H1 (cell line): ENCODE data around the gene DNAI1. TPM values are rescaled to one million over a fixed set of nuclear protein-coding genes. Genes with fewer than 3 reads are reported as not detected.

Experiments used
- CTCF ChIA-PET: fragments of 300-600 bp; sonication (Branson Sonifier 250); formaldehyde crosslinking; loops from one replicate; lab custom pipeline; 2021; ENCODE audit not compliant: partially characterized antibody; lab: Charles Lee
- POLR2A ChIA-PET: fragments of 300-600 bp; sonication (Branson Sonifier 250); formaldehyde crosslinking; loops from one replicate; lab custom pipeline; 2021; ENCODE audit warnings: inconsistent platforms; ENCODE audit not compliant: partially characterized antibody; lab: Charles Lee
- DNase-seq, 2 experiments: peaks; one replicate each; pipeline versions ENCODE4 v3.0.0 to v3.0.0-alpha.2; 2010 to 2022; ENCODE audit warnings: low spot score in 2 of 2, low read depth in 1 of 2, mixed read lengths in 1 of 2
- FAIRE-seq: peaks from 2 replicates; lab custom pipeline; 2011; peaks lifted over from hg19 to GRCh38; lab: Jason Lieb, UNC
- H2AFZ ChIP-seq: 2 replicates; pipeline ENCODE4 v1.8.1; 2012; ENCODE audit warnings: low read length, inconsistent platforms
- H2AK5ac ChIP-seq: 2 replicates; pipeline ENCODE4 v1.6.1; 2013; ENCODE audit warnings: low read depth, low read length
- H2BK120ac ChIP-seq: replicated peaks from 2 replicates; pipeline ENCODE3; 2013; ENCODE audit warnings: low read depth, low read length, inconsistent platforms
- H2BK12ac ChIP-seq: 2 replicates; pipeline ENCODE4 v1.6.1; 2013; ENCODE audit warnings: low read depth, low read length
- H2BK15ac ChIP-seq: 2 replicates; pipeline ENCODE4 v1.6.1; 2013; ENCODE audit warnings: low read length
- H2BK20ac ChIP-seq: 2 replicates; pipeline ENCODE4 v1.6.1; 2013; ENCODE audit warnings: low read length
- H2BK5ac ChIP-seq: 2 replicates; pipeline ENCODE4 v1.6.1; 2013; ENCODE audit warnings: low read depth, low read length
- H3K14ac ChIP-seq: 2 replicates; pipeline ENCODE4 v1.6.1; 2013; ENCODE audit warnings: inconsistent platforms; ENCODE audit not compliant: insufficient read length
- H3K18ac ChIP-seq: 2 replicates; pipeline ENCODE4 v1.6.1; 2013; ENCODE audit warnings: low read length; ENCODE audit errors: extremely low read depth
- H3K23ac ChIP-seq: 2 replicates; pipeline ENCODE4 v1.6.1; 2013; ENCODE audit warnings: inconsistent platforms; ENCODE audit not compliant: insufficient read length
- H3K23me2 ChIP-seq: 2 replicates; pipeline ENCODE4 v1.6.1; 2013; ENCODE audit warnings: low read depth, low read length
- H3K27ac ChIP-seq: 2 replicates; pipeline ENCODE4 v1.6.1; 2011; ENCODE audit warnings: low read depth, low read length, inconsistent platforms
- H3K27me3 ChIP-seq, 4 experiments: replicated peaks in 1 of 4; 1 replicate in 1 of 4; 2 replicates in 3 of 4; pipeline versions ENCODE4 v1.6.1 to v1.8.1; 2011 to 2013; ENCODE audit warnings: low read length in 3 of 4, mild to moderate bottlenecking in 3 of 4, inconsistent platforms in 2 of 4, mixed read lengths in 2 of 4, moderate library complexity in 1 of 4; ENCODE audit not compliant: control insufficient read depth in 3 of 4, insufficient read depth in 3 of 4; ENCODE audit errors: extremely low read depth in 1 of 4
- H3K36me3 ChIP-seq, 4 experiments: 2 replicates each; pipeline versions ENCODE4 v1.6.1 to v1.8.1; 2011 to 2013; ENCODE audit warnings: mild to moderate bottlenecking in 4 of 4, low read length in 3 of 4, moderate library complexity in 2 of 4, control low read depth in 1 of 4, inconsistent platforms in 1 of 4; ENCODE audit not compliant: insufficient read depth in 4 of 4, control insufficient read depth in 2 of 4
- H3K4ac ChIP-seq: replicated peaks from 2 replicates; pipeline ENCODE3; 2013; ENCODE audit warnings: low read length, low read depth, mixed read lengths, inconsistent platforms; ENCODE audit not compliant: insufficient read length
- H3K4me1 ChIP-seq, 4 experiments: replicated peaks in 1 of 4; 1 replicate in 1 of 4; 2 replicates in 3 of 4; pipeline versions ENCODE4 v1.6.1 to v1.8.1; 2011 to 2013; ENCODE audit warnings: low read length in 3 of 4, inconsistent platforms in 2 of 4, mixed read lengths in 1 of 4; ENCODE audit not compliant: insufficient read depth in 4 of 4, control insufficient read depth in 3 of 4
- H3K4me2 ChIP-seq, 2 experiments: 2 replicates each; pipeline versions ENCODE4 v1.6.1 to v1.8.1; 2011 to 2013; ENCODE audit warnings: low read depth in 2 of 2, low read length in 2 of 2, control low read depth in 1 of 2, inconsistent platforms in 1 of 2, mild to moderate bottlenecking in 1 of 2; ENCODE audit not compliant: insufficient read depth in 1 of 2
- H3K4me3 ChIP-seq, 4 experiments: fragments of 200-600, 300-600 bp in 1 of 4; sonication (generic), shearing (Covaris generic), sonication (Bioruptor Twin) in 1 of 4; 2 replicates each; pipeline versions ENCODE4 v1.5.1 to v1.8.1; 2011 to 2016; ENCODE audit warnings: low read length in 4 of 4, low read depth in 3 of 4, control low read depth in 2 of 4, inconsistent platforms in 2 of 4, mild to moderate bottlenecking in 2 of 4, mixed read lengths in 1 of 4, moderate library complexity in 1 of 4; ENCODE audit not compliant: insufficient read depth in 2 of 4; ENCODE audit errors: extremely low read depth in 1 of 4
- H3K56ac ChIP-seq: replicated peaks from 2 replicates; pipeline ENCODE3; 2013; ENCODE audit warnings: low read depth, mild to moderate bottlenecking, mixed read lengths, low read length, inconsistent platforms; ENCODE audit not compliant: insufficient read length
- H3K79me1 ChIP-seq: 2 replicates; pipeline ENCODE4 v1.6.1; 2013; ENCODE audit warnings: low read depth, low read length, control low read depth
- H3K79me2 ChIP-seq, 2 experiments: 2 replicates each; pipeline versions ENCODE4 v1.6.1 to v1.8.1; 2012 to 2013; ENCODE audit warnings: low read length in 2 of 2, mild to moderate bottlenecking in 2 of 2, inconsistent platforms in 1 of 2; ENCODE audit not compliant: insufficient read depth in 2 of 2, control insufficient read depth in 1 of 2
- H3K9ac ChIP-seq, 4 experiments: replicated peaks in 1 of 4; 1 replicate in 1 of 4; 2 replicates in 3 of 4; pipeline versions ENCODE4 v1.6.1 to v1.8.1; 2011 to 2013; ENCODE audit warnings: low read depth in 3 of 4, low read length in 3 of 4, control low read depth in 2 of 4, mild to moderate bottlenecking in 2 of 4, moderate library complexity in 2 of 4, inconsistent platforms in 1 of 4; ENCODE audit errors: extremely low read depth in 1 of 4
- H3K9me3 ChIP-seq, 2 experiments: 2 replicates each; pipeline versions ENCODE4 v1.6.1 to v1.8.1; 2012 to 2013; ENCODE audit warnings: mild to moderate bottlenecking in 2 of 2, moderate library complexity in 2 of 2, control low read depth in 1 of 2, inconsistent platforms in 1 of 2, low read depth in 1 of 2, low read length in 1 of 2, mixed read lengths in 1 of 2; ENCODE audit not compliant: insufficient read depth in 2 of 2
- H4K20me1 ChIP-seq, 2 experiments: replicated peaks in 1 of 2; 2 replicates each; pipeline versions ENCODE3 to v1.8.1; 2011 to 2013; ENCODE audit warnings: inconsistent platforms in 2 of 2, low read length in 2 of 2, mild to moderate bottlenecking in 1 of 2; ENCODE audit not compliant: insufficient read depth in 2 of 2, control insufficient read depth in 1 of 2
- H4K5ac ChIP-seq: 2 replicates; pipeline ENCODE4 v1.6.1; 2013; ENCODE audit warnings: low read length, low read depth, mixed read lengths, inconsistent platforms; ENCODE audit not compliant: insufficient read length
- H4K8ac ChIP-seq: 2 replicates; pipeline ENCODE4 v1.8.0; 2013; ENCODE audit warnings: mild to moderate bottlenecking, moderate library complexity, low read length, inconsistent platforms; ENCODE audit not compliant: insufficient read depth; ENCODE audit errors: extremely low read depth
- H4K91ac ChIP-seq: replicated peaks from 2 replicates; pipeline ENCODE3; 2013; ENCODE audit warnings: low read length, mixed read lengths, inconsistent platforms; ENCODE audit not compliant: insufficient read length
- RAD21 ChIP-seq, 2 experiments: IDR thresholded peaks in 1 of 2; conservative IDR thresholded peaks in 1 of 2; 2 replicates each; pipeline ENCODE4 v1.6.1; 2011; ENCODE audit warnings: low read depth in 2 of 2, low read length in 2 of 2, improper control_type of control experiment in 1 of 2, inconsistent platforms in 1 of 2, mild to moderate bottlenecking in 1 of 2, moderate library complexity in 1 of 2
- SIX5 ChIP-seq: IDR thresholded peaks from 2 replicates; pipeline ENCODE4 v1.6.1; 2011; ENCODE audit warnings: mild to moderate bottlenecking, low read depth, low read length
- WGBS, 2 experiments: shearing (Covaris generic) in 1 of 2; methylation state at CpG; one replicate each; pipeline versions ENCODE4 v1.1.6 to v1.1.7; 2013 to 2015; ENCODE audit warnings: low lambda C conversion rate in 2 of 2, mixed read lengths in 2 of 2, inconsistent platforms in 1 of 2, low coverage in 1 of 2, missing lambda C conversion rate in 1 of 2; ENCODE audit not compliant: insufficient replicate concordance in 2 of 2, insufficient coverage in 1 of 2, insufficient read length in 1 of 2; ENCODE audit errors: extremely low coverage in 1 of 2, missing lambda C conversion rate in 1 of 2; 5-methylcytosine and 5-hydroxymethylcytosine counted together
- polyA plus RNA-seq, 7 experiments: library from polyadenylated mRNA; depleted of rRNA in 3 of 7; stranded (reverse) in 5 of 7; unstranded in 2 of 7; fragments of >200 nt in 5 of 7; fragments of 200-250 nt in 2 of 7; gene quantifications; 1 replicate in 5 of 7; 2 replicates in 1 of 7; 4 replicates in 1 of 7; pipeline versions ENCODE4 v1.2.1 to v1.2.3, GENCODE V29; 2011 to 2013; ENCODE audit warnings: missing spikeins in 2 of 7, mixed read lengths in 2 of 7
- total RNA-seq: library from RNA; stranded (reverse); fragmentation: NEBNext Ultra II Directional; extraction: Animal tissue kit (Norgen Biotek cat#: 25700); gene quantifications from 2 replicates; pipeline ENCODE4 v1.2.1, GENCODE V29; 2021

The DNAI1 gene
- total and polyA plus RNA-seq, 2 of the 8 experiments (the other 6 are each of a cell fraction or from before 2014, with no cell fraction given): 0.37 to 0.54 TPM

GRCh38 chr9:34554211-34555001 is 95.8 kb downstream of the DNAI1 start:
- peak overlapping the region; percentile 98; the same call in 1 of the 2 replicates for H2BK15ac ChIP-seq
- H3K36me3 ChIP-seq: no peaks in the 10 kb centered on the region
- TF ChIP-seq SIX5 (no peak), RAD21 (IDR thresholded peaks at IDR 0.05 in 1 of 2, conservative IDR thresholded peaks at IDR 0.05 in 1 of 2; ENCODE audit: low read depth in 2 of 2, low read length in 2 of 2) (0 out of 4 replicates have a peak, but pooled peaks of 1 of the 2 experiments have one; percentile 2)
- no peaks in the 10 kb centered on the region for H3K9me3 ChIP-seq
- no peak overlapping the region for H3K9ac ChIP-seq
- H3K23me2 ChIP-seq: no peaks in the 10 kb centered on the region
- no peaks in the 10 kb centered on the region for H4K20me1 ChIP-seq
- peak overlapping the region; percentile 72; the same call in 1 of the 2 replicates for H2BK5ac ChIP-seq
- 72% methylated on average over 16 of the region's 16 CpGs; no CpG with 5 or more reads in 1 of the 2 experiments for WGBS, 2 experiments
- H3K14ac ChIP-seq: no peak overlapping the region
- H4K91ac ChIP-seq: no peak overlapping the region
- peak overlapping the region; percentile 96; the same call in 1 of the 2 replicates for H2BK12ac ChIP-seq
- peak in 1 of 2 experiments; percentile 45 for DNase-seq
- peak overlapping the region; percentile 83; the same call in 1 of the 2 replicates for H2BK20ac ChIP-seq
- peak overlapping the region in 1 of 2 experiments; percentile 24; a peak in 1 of 4 replicates for H3K4me2 ChIP-seq
- H3K4me3 ChIP-seq: no peak overlapping the region
- H3K18ac ChIP-seq: peak overlapping the region; percentile 25; the same call in 1 of the 2 replicates
- no peaks in the 10 kb centered on the region; a peak in 2 of 7 replicates for H3K27me3 ChIP-seq
- no peak overlapping the region for H3K4ac ChIP-seq
- 0 out of 2 replicates have a peak, but pooled peaks cover 2% of the 10 kb centered on the region for H3K79me1 ChIP-seq
- no peak overlapping the region for H2AFZ ChIP-seq
- no peaks in the 10 kb centered on the region for H3K79me2 ChIP-seq
- no peak overlapping the region for H3K23ac ChIP-seq
- H2AK5ac ChIP-seq: no peak overlapping the region
- H3K4me1 ChIP-seq: peaks cover 5 to 21% (median 17%) of the 10 kb centered on the region in 4 experiments
- H2BK120ac ChIP-seq: no peak overlapping the region
- no peak overlapping the region for H4K8ac ChIP-seq
- ChIA-PET POLR2A (interaction anchor here (0.5 to 1.6 kb wide), 3 partner anchors 8 to 584 kb away, joined by 3 to 5 read pairs (median 3); no protein-coding TSS in a partner anchor), CTCF (interaction anchor here (0.8 to 11.9 kb wide), 10 partner anchors 6 to 79 kb away, joined by 3 to 241 read pairs (median 5); no protein-coding TSS in a partner anchor)
- FAIRE-seq: no peak
- no peak overlapping the region for H3K27ac ChIP-seq
- H3K56ac ChIP-seq: no peak overlapping the region
- no peak overlapping the region for H4K5ac ChIP-seq
